GM12891 (cell line): ENCODE results near the gene NPY4R2.
"Not testable (repeated sequence)": the region's sequence is repeated elsewhere in the genome, so short reads cannot be mapped to it uniquely, and the experiment has no call there.

Experiments used
- POLR2A ChIP-seq: IDR thresholded peaks from 2 replicates; pipeline ENCODE4 v1.6.1; 2011; ENCODE audit warnings: low read depth, low read length, control low read depth
- POLR2AphosphoS5 ChIP-seq: IDR thresholded peaks from 2 replicates; pipeline ENCODE4 v1.6.1; 2011; ENCODE audit warnings: low read depth, low read length, control low read depth

DNA sequence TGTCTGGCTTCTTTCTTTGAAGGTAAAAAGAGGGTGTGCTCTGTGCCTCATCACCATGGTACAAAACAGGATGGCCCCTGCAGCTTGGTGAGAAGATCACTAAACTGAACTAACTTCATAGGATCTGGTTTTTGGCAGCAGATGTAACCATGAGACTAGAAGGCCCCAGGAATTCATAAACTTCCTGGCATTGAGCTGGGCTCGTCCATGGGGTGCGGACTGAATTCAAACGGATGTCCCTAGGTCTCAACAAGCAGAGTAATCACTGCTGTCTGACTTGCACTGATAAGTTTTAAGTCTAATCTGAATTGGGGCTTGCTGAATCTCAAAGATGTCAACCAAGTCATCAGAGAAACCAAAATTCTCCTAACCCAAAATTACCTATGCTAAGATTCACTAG, 33.5 kb upstream of the NPY4R2 start:
- not testable (repeated sequence) for TF ChIP-seq POLR2A, POLR2AphosphoS5
